ENCODE data around the gene COPS2.

COPS2 gene

DNA sequence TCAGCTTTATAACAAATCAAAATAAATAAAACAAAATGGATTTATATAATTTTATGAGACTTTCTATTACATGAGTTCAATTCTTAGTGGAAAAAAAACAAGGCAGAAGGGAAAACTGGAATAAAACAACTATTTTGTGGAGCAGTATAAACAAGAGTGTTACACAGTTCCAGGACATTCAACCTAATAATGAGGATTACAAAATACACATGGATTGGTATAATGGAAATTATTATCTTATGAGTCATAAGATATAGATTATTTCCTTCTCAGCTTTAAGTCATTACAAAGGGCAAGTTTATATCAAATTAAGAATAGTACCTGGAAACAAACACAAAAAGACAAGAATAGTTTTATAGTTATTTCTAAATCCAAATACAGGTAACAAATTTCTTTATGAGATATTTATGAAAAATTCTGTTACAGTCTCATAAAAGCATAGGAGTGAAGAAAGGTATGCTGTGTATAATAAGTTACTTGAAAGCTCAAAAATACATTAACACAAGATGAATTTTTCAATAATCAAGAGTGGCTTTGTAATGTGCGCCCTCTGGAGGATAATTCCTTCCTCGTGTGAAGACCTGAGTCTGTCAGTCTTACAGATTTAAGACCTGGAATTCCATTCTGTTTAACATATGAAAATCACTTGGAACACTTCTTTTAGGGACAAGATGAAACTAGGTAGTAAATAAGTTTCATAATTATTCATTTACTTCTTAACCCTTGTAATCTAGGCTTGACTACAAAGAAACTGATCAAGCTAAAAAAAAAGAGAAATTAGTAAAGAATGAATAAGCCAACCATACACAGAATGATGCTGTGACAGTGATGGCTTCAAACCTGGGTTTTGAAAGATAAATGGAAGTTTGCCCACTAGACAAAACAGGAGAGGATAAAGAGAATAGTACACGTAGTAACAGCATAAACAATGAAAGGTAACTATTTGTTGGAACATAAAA is 9.5 kb downstream of the COPS2 start:
- DNase-seq (ENCODE audit: low read depth), result peak; percentile 65
- TF ChIP-seq, protein P1, sequence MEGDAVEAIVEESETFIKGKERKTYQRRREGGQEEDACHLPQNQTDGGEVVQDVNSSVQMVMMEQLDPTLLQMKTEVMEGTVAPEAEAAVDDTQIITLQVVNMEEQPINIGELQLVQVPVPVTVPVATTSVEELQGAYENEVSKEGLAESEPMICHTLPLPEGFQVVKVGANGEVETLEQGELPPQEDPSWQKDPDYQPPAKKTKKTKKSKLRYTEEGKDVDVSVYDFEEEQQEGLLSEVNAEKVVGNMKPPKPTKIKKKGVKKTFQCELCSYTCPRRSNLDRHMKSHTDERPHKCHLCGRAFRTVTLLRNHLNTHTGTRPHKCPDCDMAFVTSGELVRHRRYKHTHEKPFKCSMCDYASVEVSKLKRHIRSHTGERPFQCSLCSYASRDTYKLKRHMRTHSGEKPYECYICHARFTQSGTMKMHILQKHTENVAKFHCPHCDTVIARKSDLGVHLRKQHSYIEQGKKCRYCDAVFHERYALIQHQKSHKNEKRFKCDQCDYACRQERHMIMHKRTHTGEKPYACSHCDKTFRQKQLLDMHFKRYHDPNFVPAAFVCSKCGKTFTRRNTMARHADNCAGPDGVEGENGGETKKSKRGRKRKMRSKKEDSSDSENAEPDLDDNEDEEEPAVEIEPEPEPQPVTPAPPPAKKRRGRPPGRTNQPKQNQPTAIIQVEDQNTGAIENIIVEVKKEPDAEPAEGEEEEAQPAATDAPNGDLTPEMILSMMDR (IDR thresholded peaks at IDR 0.05; ENCODE audit: low read depth, low read length), result peak; percentile 50
- no peak for TF ChIP-seq POLR2A (IDR thresholded peaks at IDR 0.05; ENCODE audit: extremely low read depth, insufficient read length)
- H3K4me3 ChIP-seq (ENCODE audit: low read depth, low read length), result no peak overlapping the region

DNA sequence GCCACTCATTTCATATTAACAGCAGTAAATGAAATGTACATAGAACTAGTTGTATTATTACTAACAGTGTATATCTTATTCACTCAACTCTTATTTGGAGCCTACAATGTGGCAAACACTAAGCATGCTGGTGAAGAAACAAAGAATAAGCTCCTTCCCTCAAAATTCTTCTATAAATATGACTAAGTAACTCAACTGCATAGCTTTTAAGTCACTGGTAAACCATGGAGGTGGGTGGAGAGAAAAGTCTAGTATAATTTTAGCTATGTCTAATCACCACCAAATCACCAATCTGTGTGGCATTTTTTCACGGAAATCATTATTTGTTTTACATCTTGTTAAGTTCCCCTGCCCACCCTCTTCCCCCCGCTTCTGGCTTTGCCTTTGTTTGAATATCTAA is 17.5 kb downstream of the COPS2 start:
- no peak for TF ChIP-seq POLR2A (IDR thresholded peaks at IDR 0.05; ENCODE audit: extremely low read depth, insufficient read length)
- no peak for TF ChIP-seq MYC (IDR thresholded peaks at IDR 0.05; ENCODE audit: low read depth, low read length)
- TF ChIP-seq, protein P1 (IDR thresholded peaks at IDR 0.05; ENCODE audit: low read depth, low read length), result no peak
- TF ChIP-seq, protein P2, sequence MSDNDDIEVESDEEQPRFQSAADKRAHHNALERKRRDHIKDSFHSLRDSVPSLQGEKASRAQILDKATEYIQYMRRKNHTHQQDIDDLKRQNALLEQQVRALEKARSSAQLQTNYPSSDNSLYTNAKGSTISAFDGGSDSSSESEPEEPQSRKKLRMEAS (IDR thresholded peaks at IDR 0.05; ENCODE audit: low read depth, low read length), result no peak
- no peak overlapping the region for H3K4me3 ChIP-seq (ENCODE audit: low read depth, low read length)
- DNase-seq (ENCODE audit: low read depth), result no peak

DNA sequence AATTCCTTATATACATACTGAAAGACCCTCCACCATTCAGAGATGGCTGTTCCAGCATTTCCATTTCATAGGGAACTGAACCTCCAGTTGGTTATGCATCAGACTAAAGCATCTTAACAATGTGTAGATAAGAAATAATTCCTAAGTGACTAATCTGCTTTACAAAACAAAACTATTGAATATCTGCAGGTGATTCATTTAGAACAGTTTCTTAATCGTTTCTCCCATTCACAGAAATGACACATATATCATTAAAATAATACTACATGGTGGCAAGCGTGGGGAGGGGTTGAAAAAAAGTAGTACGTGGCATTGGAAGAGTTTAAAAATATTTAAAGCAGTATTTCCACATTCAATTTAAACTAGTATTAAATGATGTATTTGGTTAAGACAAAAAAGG is 19.5 kb downstream of the COPS2 start:
- no peak overlapping the region for H3K4me3 ChIP-seq (ENCODE audit: low read depth, low read length)
- DNase-seq (ENCODE audit: low read depth), result no peak
- TF ChIP-seq, protein P1 (IDR thresholded peaks at IDR 0.05; ENCODE audit: low read depth, low read length), result no peak
- TF ChIP-seq MYC (IDR thresholded peaks at IDR 0.05; ENCODE audit: low read depth, low read length) (no peak), POLR2A (IDR thresholded peaks at IDR 0.05; ENCODE audit: extremely low read depth, insufficient read length) (no peak)
- TF ChIP-seq, protein P2 (IDR thresholded peaks at IDR 0.05; ENCODE audit: low read depth, low read length), result no peak

DNA sequence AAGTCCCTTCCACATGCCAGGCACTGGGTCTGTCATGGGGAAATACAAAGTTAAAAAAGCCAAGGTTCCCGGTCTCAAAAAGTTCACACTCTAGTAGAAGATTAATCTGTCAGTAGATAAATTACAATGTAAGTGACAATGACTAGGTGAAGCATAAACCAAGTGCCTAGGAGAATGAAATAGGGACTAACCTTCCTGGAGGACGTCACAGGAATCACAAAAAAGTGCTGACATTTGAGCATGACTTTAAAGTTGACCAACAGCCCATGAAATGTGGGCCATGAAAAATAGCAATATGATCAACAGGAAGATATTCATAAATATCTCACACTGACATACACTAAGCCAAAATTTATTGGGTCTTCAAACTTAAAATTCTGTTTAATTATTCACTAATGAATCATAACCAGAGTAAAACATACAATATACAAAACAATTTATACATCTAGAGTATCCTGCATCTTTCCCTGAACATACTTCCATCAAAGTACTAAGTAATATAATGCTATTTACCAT is 20.0 kb downstream of the COPS2 start:
- TF ChIP-seq MYC (IDR thresholded peaks at IDR 0.05; ENCODE audit: low read depth, low read length), result no peak
- TF ChIP-seq, protein P1 (IDR thresholded peaks at IDR 0.05; ENCODE audit: low read depth, low read length), result no peak
- TF ChIP-seq POLR2A (IDR thresholded peaks at IDR 0.05; ENCODE audit: extremely low read depth, insufficient read length), result no peak
- TF ChIP-seq, protein P2 (IDR thresholded peaks at IDR 0.05; ENCODE audit: low read depth, low read length), result no peak
- no peak overlapping the region for H3K4me3 ChIP-seq (ENCODE audit: low read depth, low read length)

DNA sequence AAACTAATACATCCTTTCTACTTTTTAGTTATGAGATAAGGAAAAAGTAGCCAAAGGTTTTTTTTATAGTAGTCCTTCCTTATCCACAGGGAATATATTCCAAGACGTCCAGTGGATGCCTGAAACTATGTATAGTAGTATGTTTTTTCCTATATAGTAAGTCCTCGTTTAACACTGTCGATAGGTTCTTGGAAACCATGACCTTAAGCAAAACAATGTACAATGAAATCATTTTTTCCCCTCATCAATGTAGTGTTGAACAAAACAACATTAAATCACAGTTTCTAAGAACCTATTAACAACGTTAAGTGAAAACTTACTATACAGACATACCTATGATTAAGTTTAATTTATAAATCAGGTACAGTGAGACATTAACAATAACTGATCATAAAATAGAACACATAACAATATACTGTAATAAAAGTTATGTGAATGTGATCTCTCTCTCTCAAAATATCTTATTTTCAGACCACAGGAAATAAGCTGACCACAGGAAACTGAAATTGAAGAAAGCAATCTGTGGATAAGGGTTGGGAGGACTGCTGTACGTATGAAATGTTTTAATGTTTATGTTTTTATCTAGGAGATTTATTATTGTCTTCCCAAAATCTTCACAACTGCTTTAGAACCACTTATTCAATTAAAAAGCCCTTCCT is 20.6 kb downstream of the COPS2 start:
- TF ChIP-seq MYC (IDR thresholded peaks at IDR 0.05; ENCODE audit: low read depth, low read length) (no peak), POLR2A (IDR thresholded peaks at IDR 0.05; ENCODE audit: extremely low read depth, insufficient read length) (no peak)
- TF ChIP-seq, protein P2 (IDR thresholded peaks at IDR 0.05; ENCODE audit: low read depth, low read length), result no peak
- TF ChIP-seq, protein P1 (IDR thresholded peaks at IDR 0.05; ENCODE audit: low read depth, low read length), result no peak
- no peak overlapping the region for H3K4me3 ChIP-seq (ENCODE audit: low read depth, low read length)
- no peak for DNase-seq (ENCODE audit: low read depth)

More for the DNA sequence above, 20.0 kb downstream of the COPS2 start:
- DNase-seq (ENCODE audit: low read depth), result no peak
